Jurkat, Clone E6-1 (cell line): ENCODE results near the gene SHISA5.
A peak's percentile ranks its signal among the peaks of the same experiment; 100 is the strongest.

Experiments
- DNase-seq: peaks from one replicate; pipeline ENCODE4 v3.0.0-alpha.2; 2011; ENCODE audit warnings: low read depth, low spot score
- H3K4me3 ChIP-seq: 2 replicates; pipeline ENCODE4 v1.5.1; 2011; ENCODE audit warnings: mild to moderate bottlenecking, low read length, control low read depth, moderate library complexity

SHISA5 gene

GRCh38 chr3:48528048-48528447 lies 24.1 kb upstream of the SHISA5 start:
- no peak overlapping the region for H3K4me3 ChIP-seq
- DNase-seq = no peak

GRCh38 chr3:48524970-48525369 lies 21.0 kb upstream of the SHISA5 start:
- no peak overlapping the region for H3K4me3 ChIP-seq
- DNase-seq = no peak

- DNase-seq = no peak
- no peak overlapping the region for H3K4me3 ChIP-seq
Measured at GRCh38 chr3:48521635-48522034, 17.7 kb upstream of the SHISA5 start.

- no peak overlapping the region for H3K4me3 ChIP-seq
- DNase-seq = no peak
Measured at GRCh38 chr3:48519277-48519643, 15.3 kb upstream of the SHISA5 start.

- DNase-seq = peak; percentile 17
- H3K4me3 ChIP-seq = no peak overlapping the region
Measured at GRCh38 chr3:48518638-48519276, 14.8 kb upstream of the SHISA5 start.

- no peak overlapping the region for H3K4me3 ChIP-seq
- DNase-seq = no peak
Measured at GRCh38 chr3:48518069-48518468, 14.1 kb upstream of the SHISA5 start.

GRCh38 chr3:48516571-48516970 lies 12.6 kb upstream of the SHISA5 start:
- peak; percentile 44 for DNase-seq
- no peak overlapping the region for H3K4me3 ChIP-seq

GRCh38 chr3:48514431-48515227 lies 10.7 kb upstream of the SHISA5 start:
- DNase-seq = peak; percentile 91
- H3K4me3 ChIP-seq = no peak overlapping the region

- DNase-seq = no peak
- H3K4me3 ChIP-seq = no peak overlapping the region
Measured at GRCh38 chr3:48511551-48511950, 7.6 kb upstream of the SHISA5 start.

GRCh38 chr3:48507256-48508061 lies 3.5 kb upstream of the SHISA5 start:
- DNase-seq = peak; percentile 86

GRCh38 chr3:48505968-48506504 lies 2.1 kb upstream of the SHISA5 start:
- no peak for DNase-seq
- H3K4me3 ChIP-seq = no peak overlapping the region

More at GRCh38 chr3:48507256-48508061, 3.5 kb upstream of the SHISA5 start:
- no peak overlapping the region for H3K4me3 ChIP-seq

GRCh38 chr3:48505146-48505545 lies 1.2 kb upstream of the SHISA5 start:
- H3K4me3 ChIP-seq = no peak overlapping the region
- DNase-seq = no peak

GRCh38 chr3:48503401-48504050 lies 448 bp downstream of the SHISA5 start:
- peak overlapping the region; percentile 27 for H3K4me3 ChIP-seq
- no peak for DNase-seq

- H3K4me3 ChIP-seq = no peak overlapping the region
- no peak for DNase-seq
Measured at GRCh38 chr3:48502728-48503168, 1.2 kb downstream of the SHISA5 start.

- DNase-seq = no peak
- H3K4me3 ChIP-seq = no peak overlapping the region
Measured at GRCh38 chr3:48502121-48502520, 1.9 kb downstream of the SHISA5 start.

- H3K4me3 ChIP-seq = no peak overlapping the region
- DNase-seq = no peak
Measured at GRCh38 chr3:48501196-48501595, 2.8 kb downstream of the SHISA5 start.

GRCh38 chr3:48500656-48501055 lies 3.3 kb downstream of the SHISA5 start:
- no peak overlapping the region for H3K4me3 ChIP-seq
- no peak for DNase-seq

- H3K4me3 ChIP-seq = no peak overlapping the region
- no peak for DNase-seq
Measured at GRCh38 chr3:48493203-48493501, 10.8 kb downstream of the SHISA5 start.

- no peak overlapping the region for H3K4me3 ChIP-seq
- DNase-seq = no peak
Measured at GRCh38 chr3:48492461-48493202, 11.3 kb downstream of the SHISA5 start.
